ENCODE measurements around the gene RANBP3.

The RANBP3 gene

GRCh38 chr19:5957170-5957569 lies 20.8 kb downstream of the RANBP3 start:
- CTCF ChIA-PET: no interaction called here
- DNase-seq (ENCODE audit: low spot score): no peak
- H3K27ac ChIP-seq: peak overlapping the region; percentile 22; the same call in 1 of the 2 replicates
- TF ChIP-seq CTCF (conservative IDR thresholded peaks at IDR 0.05; ENCODE audit: low read depth): no peak
- POLR2A ChIA-PET (ENCODE audit: low non-redundant PET): no interaction called here

- ChIA-PET POLR2A (ENCODE audit: low non-redundant PET) (no interaction called here), CTCF (interaction anchor here (1.4 kb wide), 1 partner anchor 153 kb away, joined by 5 read pairs; no protein-coding TSS in a partner anchor)
- H3K27ac ChIP-seq: peak overlapping the region; percentile 22; the same call in 1 of the 2 replicates
- no peak for DNase-seq (ENCODE audit: low spot score)
- TF ChIP-seq CTCF (conservative IDR thresholded peaks at IDR 0.05; ENCODE audit: low read depth): no peak
These were observed 21.2 kb downstream of the RANBP3 start for GRCh38 chr19:5956728-5957127.

- ChIA-PET POLR2A (ENCODE audit: low non-redundant PET) (no interaction called here), CTCF (interaction anchor here (1.4 kb wide), 1 partner anchor 152 kb away, joined by 5 read pairs; no protein-coding TSS in a partner anchor)
- peak overlapping the region; percentile 22; the same call in 1 of the 2 replicates for H3K27ac ChIP-seq
- no peak for TF ChIP-seq CTCF (conservative IDR thresholded peaks at IDR 0.05; ENCODE audit: low read depth)
- no peak for DNase-seq (ENCODE audit: low spot score)
These were observed 21.6 kb downstream of the RANBP3 start for GRCh38 chr19:5956323-5956722.

GRCh38 chr19:5955636-5955935 lies 22.4 kb downstream of the RANBP3 start:
- CTCF ChIA-PET: interaction anchor here (1.4 kb wide), 1 partner anchor 151 kb away, joined by 5 read pairs; no protein-coding TSS in a partner anchor
- no peak for TF ChIP-seq CTCF (conservative IDR thresholded peaks at IDR 0.05; ENCODE audit: low read depth)
- POLR2A ChIA-PET (ENCODE audit: low non-redundant PET): no interaction called here
- H3K27ac ChIP-seq: no peak overlapping the region
- DNase-seq (ENCODE audit: low spot score): no peak

- CTCF ChIA-PET: interaction anchor here (0.7 kb wide), 1 partner anchor 14 kb away, joined by 4 read pairs; no protein-coding TSS in a partner anchor
These were observed 23.6 kb downstream of the RANBP3 start for GRCh38 chr19:5954293-5954692.

GRCh38 chr19:5953680-5954213 lies 24.2 kb downstream of the RANBP3 start:
- DNase-seq (ENCODE audit: low spot score): no peak
- no peak for TF ChIP-seq CTCF (conservative IDR thresholded peaks at IDR 0.05; ENCODE audit: low read depth)
- H3K27ac ChIP-seq: peak overlapping the region; percentile 49
- POLR2A ChIA-PET (ENCODE audit: low non-redundant PET): no interaction called here
- CTCF ChIA-PET: interaction anchor here (0.7 kb wide), 1 partner anchor 14 kb away, joined by 4 read pairs; no protein-coding TSS in a partner anchor

More at GRCh38 chr19:5954293-5954692, 23.6 kb downstream of the RANBP3 start:
- TF ChIP-seq CTCF (conservative IDR thresholded peaks at IDR 0.05; ENCODE audit: low read depth): no peak
- POLR2A ChIA-PET (ENCODE audit: low non-redundant PET): no interaction called here
- H3K27ac ChIP-seq: no peak overlapping the region
- no peak for DNase-seq (ENCODE audit: low spot score)
